ENCODE results near the gene STK32C. TPM values are rescaled to one million over a fixed set of nuclear protein-coding genes. Genes with fewer than 3 reads are reported as not detected.

Gene STK32C
- total and polyA plus RNA-seq, 8 donors: 9.9 to 18.2 (median 11.6) TPM

DNA sequence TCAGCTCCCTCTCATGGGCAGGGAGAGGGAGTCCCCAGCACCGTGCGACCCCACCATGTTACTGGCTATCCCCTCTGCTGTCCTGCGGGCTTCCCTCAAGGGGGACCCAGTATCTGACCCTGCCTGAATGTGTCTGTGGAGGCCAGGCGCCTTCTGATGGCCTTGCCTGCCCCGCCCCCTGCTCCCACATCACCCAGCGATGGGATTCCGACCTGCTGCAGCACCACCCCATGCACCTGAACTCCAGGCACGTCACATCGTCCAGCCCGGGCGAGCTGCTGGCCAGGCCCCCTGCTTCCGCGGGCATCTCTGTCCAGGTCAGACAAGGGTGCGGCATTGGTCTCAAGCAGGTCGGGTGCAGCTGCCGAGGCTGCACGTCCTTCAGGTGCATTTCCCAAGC is 43.2 kb upstream of the STK32C start:
- Histone ChIP-seq H3K4me1 (no peaks in the 10 kb centered on the region), H3K9me3 (no peaks in the 10 kb centered on the region), H3K27me3 (no peaks in the 10 kb centered on the region), H3K27ac (no peak overlapping the region), H3K4me3 (no peak overlapping the region), H3K36me3 (peaks cover 0 to 30% of the 10 kb centered on the region in 2 donors)
- ATAC-seq (no peak), DNase-seq (peak in 1 of 4 donors; percentile 26)
- intact Hi-C loops (cut with DNase I): loop anchor here in 1 of 2 donors (5.0 kb wide), 1 partner anchor 129 kb away; no protein-coding TSS in a partner anchor
- TF ChIP-seq, protein P1, sequence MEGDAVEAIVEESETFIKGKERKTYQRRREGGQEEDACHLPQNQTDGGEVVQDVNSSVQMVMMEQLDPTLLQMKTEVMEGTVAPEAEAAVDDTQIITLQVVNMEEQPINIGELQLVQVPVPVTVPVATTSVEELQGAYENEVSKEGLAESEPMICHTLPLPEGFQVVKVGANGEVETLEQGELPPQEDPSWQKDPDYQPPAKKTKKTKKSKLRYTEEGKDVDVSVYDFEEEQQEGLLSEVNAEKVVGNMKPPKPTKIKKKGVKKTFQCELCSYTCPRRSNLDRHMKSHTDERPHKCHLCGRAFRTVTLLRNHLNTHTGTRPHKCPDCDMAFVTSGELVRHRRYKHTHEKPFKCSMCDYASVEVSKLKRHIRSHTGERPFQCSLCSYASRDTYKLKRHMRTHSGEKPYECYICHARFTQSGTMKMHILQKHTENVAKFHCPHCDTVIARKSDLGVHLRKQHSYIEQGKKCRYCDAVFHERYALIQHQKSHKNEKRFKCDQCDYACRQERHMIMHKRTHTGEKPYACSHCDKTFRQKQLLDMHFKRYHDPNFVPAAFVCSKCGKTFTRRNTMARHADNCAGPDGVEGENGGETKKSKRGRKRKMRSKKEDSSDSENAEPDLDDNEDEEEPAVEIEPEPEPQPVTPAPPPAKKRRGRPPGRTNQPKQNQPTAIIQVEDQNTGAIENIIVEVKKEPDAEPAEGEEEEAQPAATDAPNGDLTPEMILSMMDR (IDR thresholded peaks at IDR 0.05): no peak

DNA sequence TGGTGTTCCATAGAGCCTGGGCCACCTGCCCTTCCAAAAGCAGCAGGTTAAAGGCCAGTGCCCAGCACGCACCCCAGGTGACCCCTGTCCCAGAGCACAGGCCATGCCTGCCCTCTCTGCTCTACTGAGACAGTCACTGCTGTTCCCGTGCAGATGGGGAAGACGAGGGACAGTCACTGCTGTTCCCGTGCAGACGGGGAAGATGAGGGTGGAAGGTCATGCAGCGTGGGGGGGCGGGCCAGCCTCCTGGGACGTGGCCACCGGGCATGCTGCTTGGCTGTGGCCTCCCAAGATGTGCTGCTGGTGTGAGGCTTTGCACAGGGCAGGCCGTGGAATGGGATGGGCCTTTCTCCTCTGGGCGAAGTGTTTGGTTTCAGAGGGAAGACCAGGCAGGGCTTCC is 42.6 kb upstream of the STK32C start:
- Histone ChIP-seq H3K4me3 (no peak overlapping the region), H3K4me1 (no peaks in the 10 kb centered on the region), H3K27ac (no peak overlapping the region), H3K27me3 (no peaks in the 10 kb centered on the region), H3K36me3 (peaks cover 0 to 32% of the 10 kb centered on the region in 2 donors), H3K9me3 (no peaks in the 10 kb centered on the region)
- intact Hi-C loops (cut with DNase I): loop anchor here in 1 of 2 donors (5.0 kb wide), 1 partner anchor 128 kb away; no protein-coding TSS in a partner anchor
- no peak for ATAC-seq
- TF ChIP-seq, protein P1 (IDR thresholded peaks at IDR 0.05): no peak
- DNase-seq: peak in 1 of 4 donors; percentile 20

- Histone ChIP-seq H3K27me3 (no peaks in the 10 kb centered on the region), H3K4me3 (no peak overlapping the region), H3K4me1 (no peaks in the 10 kb centered on the region), H3K36me3 (peaks cover 0 to 39% of the 10 kb centered on the region in 2 donors), H3K9me3 (no peaks in the 10 kb centered on the region), H3K27ac (no peak overlapping the region)
- TF ChIP-seq, protein P1 (IDR thresholded peaks at IDR 0.05): no peak
- peak in 1 of 4 donors; percentile 20 for DNase-seq
- no peak for ATAC-seq
- intact Hi-C loops (cut with DNase I): loop anchor here (5.0 to 10.0 kb wide), 2 partner anchors 125 to 127 kb away; no protein-coding TSS in a partner anchor
These were observed 42.0 kb upstream of the STK32C start for GRCh38 chr10:132349766-132350165.

GRCh38 chr10:132347931-132348267 is 40.1 kb upstream of the STK32C start:
- intact Hi-C loops (cut with DNase I): loop anchor here in 1 of 2 donors (10.0 kb wide), 1 partner anchor 123 kb away; no protein-coding TSS in a partner anchor
- peaks cover 0 to 34% of the 10 kb centered on the region in 2 donors for H3K36me3 ChIP-seq
- H3K9me3 ChIP-seq: no peaks in the 10 kb centered on the region
- H3K4me1 ChIP-seq: no peaks in the 10 kb centered on the region
- H3K4me3 ChIP-seq: no peak overlapping the region
- DNase-seq: peak in 1 of 4 donors; percentile 27
- no peak for ATAC-seq
- H3K27me3 ChIP-seq: no peaks in the 10 kb centered on the region
- no peak overlapping the region for H3K27ac ChIP-seq
- TF ChIP-seq, protein P1 (IDR thresholded peaks at IDR 0.05): no peak

- ATAC-seq (no peak), DNase-seq (peak in 1 of 4 donors; percentile 24)
- Histone ChIP-seq H3K4me1 (no peaks in the 10 kb centered on the region), H3K27ac (no peak overlapping the region), H3K36me3 (peaks cover 0 to 39% of the 10 kb centered on the region in 2 donors), H3K27me3 (no peaks in the 10 kb centered on the region), H3K4me3 (no peak overlapping the region), H3K9me3 (no peaks in the 10 kb centered on the region)
- intact Hi-C loops (cut with DNase I): loop anchor here in 1 of 2 donors (10.0 kb wide), 1 partner anchor 123 kb away; no protein-coding TSS in a partner anchor
- TF ChIP-seq, protein P1 (IDR thresholded peaks at IDR 0.05): no peak
These were observed 39.6 kb upstream of the STK32C start for GRCh38 chr10:132347211-132347930.

Data from left lung (tissue), 10 donors.